ENCODE results near the gene HOXA1. TPM values are rescaled to one million over a fixed set of nuclear protein-coding genes. Genes with fewer than 3 reads are reported as not detected.

HOXA1 gene
- total RNA-seq, 1 donor from 2014 or later = 3.5 TPM

- no peak for TF ChIP-seq CTCF (conservative IDR thresholded peaks at IDR 0.05)
- Mint-ChIP-seq H3K4me3 (peak overlapping the region; percentile 99), H3K36me3 (ENCODE audit: low read depth) (peaks cover 42% of the 10 kb centered on the region), H3K27ac (ENCODE audit: unreplicated experiment) (peak overlapping the region; percentile 98), H3K27me3 (ENCODE audit: low read depth) (peaks cover 94% of the 10 kb centered on the region), H3K4me1 (peaks cover 76% of the 10 kb centered on the region), H3K9me3 (no peaks in the 10 kb centered on the region)
- no peak for DNase-seq (ENCODE audit: low read depth, low spot score)
Measured at GRCh38 chr7:27097686-27098577, 2.1 kb upstream of the HOXA1 start.

- peak overlapping the region; percentile 69 for H3K27ac Mint-ChIP-seq (ENCODE audit: unreplicated experiment)
- H3K4me3 Mint-ChIP-seq = peak overlapping the region; percentile 99
- H3K9me3 Mint-ChIP-seq = no peaks in the 10 kb centered on the region
- no peak for DNase-seq (ENCODE audit: low read depth, low spot score)
- no peak for TF ChIP-seq CTCF (conservative IDR thresholded peaks at IDR 0.05)
- H3K4me1 Mint-ChIP-seq = peaks cover 76% of the 10 kb centered on the region
- H3K27me3 Mint-ChIP-seq (ENCODE audit: low read depth) = peaks cover 96% of the 10 kb centered on the region
- peaks cover 40% of the 10 kb centered on the region for H3K36me3 Mint-ChIP-seq (ENCODE audit: low read depth)
Measured at GRCh38 chr7:27096768-27097514, 1.1 kb upstream of the HOXA1 start.

DNA sequence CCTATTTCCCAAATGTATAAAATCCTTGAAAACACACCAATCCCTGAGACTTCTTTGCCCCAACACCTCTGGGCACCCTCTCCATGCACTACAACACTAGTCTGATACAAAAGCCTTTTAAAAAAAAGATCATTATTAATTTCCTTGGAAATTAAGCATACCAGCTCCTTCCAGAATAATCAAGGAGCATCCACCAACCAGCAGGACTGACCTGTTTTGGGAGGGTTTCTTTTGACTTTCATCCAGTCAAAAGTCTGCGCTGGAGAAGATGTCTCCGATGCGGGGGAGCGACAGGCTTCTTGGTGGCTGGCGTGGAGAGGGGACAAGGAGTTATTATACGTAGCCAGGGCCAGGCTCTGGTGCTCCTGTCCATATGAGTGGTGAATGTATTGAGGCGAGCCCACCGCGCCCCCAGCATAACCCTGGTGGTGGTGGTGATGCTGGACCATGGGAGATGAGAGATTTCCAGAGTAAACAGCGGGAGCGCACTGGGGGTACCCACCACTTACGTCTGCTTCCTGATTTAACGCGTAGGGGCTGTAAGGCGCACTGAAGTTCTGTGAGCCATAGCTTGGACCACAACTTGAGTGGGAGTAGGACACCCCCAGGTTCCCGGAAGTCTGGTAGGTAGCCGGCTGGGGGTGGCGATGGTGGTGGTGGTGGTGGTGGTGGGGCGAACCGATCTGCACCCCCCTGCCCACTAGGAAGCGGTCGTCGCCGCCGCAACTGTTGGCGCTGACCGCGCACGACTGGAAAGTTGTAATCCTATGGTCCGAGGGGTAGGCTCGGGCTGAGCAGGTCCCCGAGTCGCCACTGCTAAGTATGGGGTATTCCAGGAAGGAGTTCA is 527 bp downstream of the HOXA1 start:
- TF ChIP-seq CTCF (conservative IDR thresholded peaks at IDR 0.05) = no peak
- Mint-ChIP-seq H3K4me3 (peak overlapping the region; percentile 99), H3K27ac (ENCODE audit: unreplicated experiment) (no peak overlapping the region), H3K36me3 (ENCODE audit: low read depth) (peaks cover 26% of the 10 kb centered on the region), H3K9me3 (no peaks in the 10 kb centered on the region), H3K27me3 (ENCODE audit: low read depth) (peaks cover 96% of the 10 kb centered on the region), H3K4me1 (peaks cover 78% of the 10 kb centered on the region)
- DNase-seq (ENCODE audit: low read depth, low spot score) = no peak

GRCh38 chr7:27094304-27095049 is 1.3 kb downstream of the HOXA1 start:
- Mint-ChIP-seq H3K4me1 (peaks cover 71% of the 10 kb centered on the region), H3K36me3 (ENCODE audit: low read depth) (peaks cover 19% of the 10 kb centered on the region), H3K4me3 (peak overlapping the region; percentile 99), H3K27me3 (ENCODE audit: low read depth) (peaks cover 96% of the 10 kb centered on the region), H3K9me3 (no peaks in the 10 kb centered on the region), H3K27ac (ENCODE audit: unreplicated experiment) (no peak overlapping the region)
- no peak for DNase-seq (ENCODE audit: low read depth, low spot score)
- TF ChIP-seq CTCF (conservative IDR thresholded peaks at IDR 0.05) = no peak

Data from neural crest cell (in vitro differentiated cells).